SK-N-SH (cell line): ENCODE measurements around the gene SPTBN5.

Experiments used
- CTCF ChIP-seq: fragments of 200-600 bp; sonication (generic); IDR thresholded peaks from 2 replicates; pipeline ENCODE4 v1.6.1; 2017; ENCODE audit warnings: antibody characterized with exemption, mild to moderate bottlenecking, moderate library complexity
- EP300 ChIP-seq, 2 experiments: IDR thresholded peaks; 2 replicates each; pipeline versions ENCODE4 v1.4.0 to v1.6.1; 2012; ENCODE audit warnings: borderline replicate concordance in 1 of 2, low read depth in 1 of 2, low read length in 1 of 2
- GABPA ChIP-seq: IDR thresholded peaks from 2 replicates; pipeline ENCODE4 v1.4.0; 2012; ENCODE audit warnings: low read depth, mild to moderate bottlenecking
- JUND ChIP-seq: IDR thresholded peaks from 2 replicates; pipeline ENCODE4 v1.4.0; 2012
- MAX ChIP-seq: IDR thresholded peaks from 2 replicates; pipeline ENCODE4 v1.4.0; 2012; ENCODE audit warnings: low read depth
- MXI1 ChIP-seq: IDR thresholded peaks from 2 replicates; pipeline ENCODE4 v1.6.1; 2012; ENCODE audit warnings: mild to moderate bottlenecking, low read depth, low read length, improper control_type of control experiment
- RFX5 ChIP-seq: IDR thresholded peaks from 2 replicates; pipeline ENCODE4 v1.6.1; 2012; ENCODE audit warnings: mild to moderate bottlenecking, improper control_type of control experiment, low read length
- RXRA ChIP-seq: IDR thresholded peaks from 2 replicates; pipeline ENCODE4 v1.4.0; 2012; ENCODE audit warnings: low read depth, mild to moderate bottlenecking, borderline replicate concordance
- TAF1 ChIP-seq: IDR thresholded peaks from 2 replicates; pipeline ENCODE4 v1.6.1; 2012; ENCODE audit warnings: low read depth, mild to moderate bottlenecking, low read length, moderate library complexity, borderline replicate concordance
- TF ChIP-seq, protein P1 (sequence below): fragments of 150-350 bp; IDR thresholded peaks from 2 replicates; pipeline ENCODE4 v1.6.1; 2017; ENCODE audit warnings: antibody characterized with exemption, low read length, low read depth, borderline replicate concordance

GRCh38 chr15:41876007-41876406 lies 17.8 kb downstream of the SPTBN5 start:
- TF ChIP-seq TAF1 (no peak), GABPA (no peak), EP300 (IDR thresholded peaks at IDR 0.05; ENCODE audit: borderline replicate concordance in 1 of 2, low read depth in 1 of 2, low read length in 1 of 2) (no peak), JUND (no peak), MAX (no peak), CTCF (no peak), RXRA (no peak), MXI1 (no peak), RFX5 (no peak)
- TF ChIP-seq, protein P1, sequence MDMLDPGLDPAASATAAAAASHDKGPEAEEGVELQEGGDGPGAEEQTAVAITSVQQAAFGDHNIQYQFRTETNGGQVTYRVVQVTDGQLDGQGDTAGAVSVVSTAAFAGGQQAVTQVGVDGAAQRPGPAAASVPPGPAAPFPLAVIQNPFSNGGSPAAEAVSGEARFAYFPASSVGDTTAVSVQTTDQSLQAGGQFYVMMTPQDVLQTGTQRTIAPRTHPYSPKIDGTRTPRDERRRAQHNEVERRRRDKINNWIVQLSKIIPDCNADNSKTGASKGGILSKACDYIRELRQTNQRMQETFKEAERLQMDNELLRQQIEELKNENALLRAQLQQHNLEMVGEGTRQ = no peak
